Measurements from ENCODE around the gene SPRY2.
"Not testable (repeated sequence)": the region's sequence is repeated elsewhere in the genome, so short reads cannot be mapped to it uniquely, and the experiment has no call there.

SPRY2 gene

GRCh38 chr13:80348750-80349149, 7.8 kb upstream of the SPRY2 start:
- DNase-seq (ENCODE audit: low read depth) = no peak
- H3K4me3 ChIP-seq (replicated peaks; ENCODE audit: low read depth, low read length) = no peak overlapping the region
- TF ChIP-seq CTCF (IDR thresholded peaks at IDR 0.05; ENCODE audit: low read length, missing control alignments) = no peak

- no peak for TF ChIP-seq CTCF (IDR thresholded peaks at IDR 0.05; ENCODE audit: low read length, missing control alignments)
- no peak for DNase-seq (ENCODE audit: low read depth)
- no peak overlapping the region for H3K4me3 ChIP-seq (replicated peaks; ENCODE audit: low read depth, low read length)
Observed at GRCh38 chr13:80348314-80348713, 7.4 kb upstream of the SPRY2 start.

GRCh38 chr13:80345771-80346510, 5.0 kb upstream of the SPRY2 start:
- TF ChIP-seq CTCF (IDR thresholded peaks at IDR 0.05; ENCODE audit: low read length, missing control alignments) = no peak
- no peak overlapping the region for H3K4me3 ChIP-seq (replicated peaks; ENCODE audit: low read depth, low read length)
- DNase-seq (ENCODE audit: low read depth) = no peak

GRCh38 chr13:80344032-80344431, 3.1 kb upstream of the SPRY2 start:
- not testable (repeated sequence) for H3K4me3 ChIP-seq (replicated peaks; ENCODE audit: low read depth, low read length); DNase-seq (ENCODE audit: low read depth)

GRCh38 chr13:80342471-80343371, 1.8 kb upstream of the SPRY2 start:
- H3K4me3 ChIP-seq (replicated peaks; ENCODE audit: low read depth, low read length) = peak overlapping the region; percentile 66
- peak; percentile 55 for TF ChIP-seq CTCF (IDR thresholded peaks at IDR 0.05; ENCODE audit: low read length, missing control alignments)
- peak; percentile 79 for DNase-seq (ENCODE audit: low read depth)

GRCh38 chr13:80341756-80342370, 937 bp upstream of the SPRY2 start:
- TF ChIP-seq CTCF (IDR thresholded peaks at IDR 0.05; ENCODE audit: low read length, missing control alignments) = no peak
- DNase-seq (ENCODE audit: low read depth) = peak; percentile 71
- peak overlapping the region; percentile 66 for H3K4me3 ChIP-seq (replicated peaks; ENCODE audit: low read depth, low read length)

GRCh38 chr13:80340651-80341100, 250 bp downstream of the SPRY2 start:
- TF ChIP-seq CTCF (IDR thresholded peaks at IDR 0.05; ENCODE audit: low read length, missing control alignments) = no peak
- peak overlapping the region; percentile 66 for H3K4me3 ChIP-seq (replicated peaks; ENCODE audit: low read depth, low read length)
- DNase-seq (ENCODE audit: low read depth) = peak; percentile 81

Measured in fibroblast of pulmonary artery (primary cell).